Ascending aorta (tissue), 2 donors: Measurements from ENCODE around the gene CIT. TPM values are rescaled to one million over a fixed set of nuclear protein-coding genes. Genes with fewer than 3 reads are reported as not detected.
"Not testable (repeated sequence)": the region's sequence is repeated elsewhere in the genome, so short reads cannot be mapped to it uniquely, and the experiment has no call there.

Experiments
- DNase-seq, 2 donors: peaks; one replicate each; pipeline ENCODE4 v3.0.0-alpha.2; 2019; ENCODE audit warnings: low spot score in 2 of 2
- H3K27ac ChIP-seq, 2 donors: fragments of 200-600 bp; sonication (generic); one replicate each; pipeline ENCODE4 v1.5.1; 2016 to 2017; ENCODE audit warnings: mild to moderate bottlenecking in 1 of 2
- H3K27me3 ChIP-seq: fragments of 200-600 bp; sonication (generic); one replicate; pipeline ENCODE4 v1.5.1; 2017
- H3K36me3 ChIP-seq, 2 donors: fragments of 200-600 bp; sonication (generic); one replicate each; pipeline ENCODE4 v1.5.1; 2016
- H3K4me1 ChIP-seq, 2 donors: fragments of 200-600 bp; sonication (generic); one replicate each; pipeline ENCODE4 v1.5.1; 2016 to 2017; ENCODE audit warnings: mild to moderate bottlenecking in 1 of 2
- H3K4me3 ChIP-seq, 2 donors: fragments of 200-600 bp; sonication (generic); one replicate each; pipeline ENCODE4 v1.5.1; 2016 to 2017; ENCODE audit warnings: mild to moderate bottlenecking in 1 of 2
- H3K9me3 ChIP-seq, 2 donors: fragments of 200-600 bp; sonication (generic); one replicate each; pipeline ENCODE4 v1.5.1; 2016
- intact Hi-C: fragments of 100-400 bp; cut with DNase I; formaldehyde crosslinking; loops from one replicate; pipeline ENCODE4 v1.15.1; 2023
- total RNA-seq: library from RNA; depleted of rRNA; stranded (reverse); fragments of >200 nt; gene quantifications from one replicate; pipeline ENCODE4 v1.1.0, GENCODE V29; 2016
- TF ChIP-seq, protein P1 (sequence below), 3 experiments: fragments of 200-600 bp in 2 of 3; fragments of 450-650 bp in 1 of 3; sonication (generic) in 2 of 3; IDR thresholded peaks; one replicate each; pipeline ENCODE4 v1.5.1; 2016 to 2019; ENCODE audit warnings: antibody characterized with exemption in 3 of 3, mild to moderate bottlenecking in 1 of 3, moderate library complexity in 1 of 3

CIT gene
- total RNA-seq, 1 donor from 2014 or later: 1.2 TPM

DNA sequence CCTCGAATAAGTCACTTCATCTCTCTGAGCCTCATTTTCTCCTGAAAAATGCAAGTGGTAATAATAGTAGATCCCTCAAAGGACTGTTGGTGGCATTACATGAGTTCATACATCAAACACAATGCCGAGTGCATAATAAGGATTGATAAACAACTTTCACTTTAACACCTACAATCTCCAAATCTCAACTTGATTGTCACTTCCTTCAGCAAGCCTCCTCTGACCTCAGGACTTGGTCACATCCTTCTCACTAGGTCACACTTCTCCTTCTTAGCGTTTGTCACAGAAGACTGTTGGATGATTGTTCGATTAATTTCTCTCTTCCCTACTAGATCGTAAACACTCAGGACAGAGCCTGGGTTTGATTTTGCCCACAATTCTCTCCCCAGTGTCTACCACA is 217.0 kb downstream of the CIT start:
- Histone ChIP-seq H3K27ac (no peak overlapping the region), H3K4me3 (no peak overlapping the region), H3K27me3 (no peaks in the 10 kb centered on the region), H3K9me3 (no peaks in the 10 kb centered on the region), H3K36me3 (no peaks in the 10 kb centered on the region), H3K4me1 (no peaks in the 10 kb centered on the region)
- intact Hi-C loops: loop anchor here (10.0 kb wide), 1 partner anchor 1645 kb away; the partner anchor contains the start of gene RFC5
- DNase-seq: no peak
- TF ChIP-seq, protein P1, sequence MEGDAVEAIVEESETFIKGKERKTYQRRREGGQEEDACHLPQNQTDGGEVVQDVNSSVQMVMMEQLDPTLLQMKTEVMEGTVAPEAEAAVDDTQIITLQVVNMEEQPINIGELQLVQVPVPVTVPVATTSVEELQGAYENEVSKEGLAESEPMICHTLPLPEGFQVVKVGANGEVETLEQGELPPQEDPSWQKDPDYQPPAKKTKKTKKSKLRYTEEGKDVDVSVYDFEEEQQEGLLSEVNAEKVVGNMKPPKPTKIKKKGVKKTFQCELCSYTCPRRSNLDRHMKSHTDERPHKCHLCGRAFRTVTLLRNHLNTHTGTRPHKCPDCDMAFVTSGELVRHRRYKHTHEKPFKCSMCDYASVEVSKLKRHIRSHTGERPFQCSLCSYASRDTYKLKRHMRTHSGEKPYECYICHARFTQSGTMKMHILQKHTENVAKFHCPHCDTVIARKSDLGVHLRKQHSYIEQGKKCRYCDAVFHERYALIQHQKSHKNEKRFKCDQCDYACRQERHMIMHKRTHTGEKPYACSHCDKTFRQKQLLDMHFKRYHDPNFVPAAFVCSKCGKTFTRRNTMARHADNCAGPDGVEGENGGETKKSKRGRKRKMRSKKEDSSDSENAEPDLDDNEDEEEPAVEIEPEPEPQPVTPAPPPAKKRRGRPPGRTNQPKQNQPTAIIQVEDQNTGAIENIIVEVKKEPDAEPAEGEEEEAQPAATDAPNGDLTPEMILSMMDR (IDR thresholded peaks at IDR 0.05): no peak

DNA sequence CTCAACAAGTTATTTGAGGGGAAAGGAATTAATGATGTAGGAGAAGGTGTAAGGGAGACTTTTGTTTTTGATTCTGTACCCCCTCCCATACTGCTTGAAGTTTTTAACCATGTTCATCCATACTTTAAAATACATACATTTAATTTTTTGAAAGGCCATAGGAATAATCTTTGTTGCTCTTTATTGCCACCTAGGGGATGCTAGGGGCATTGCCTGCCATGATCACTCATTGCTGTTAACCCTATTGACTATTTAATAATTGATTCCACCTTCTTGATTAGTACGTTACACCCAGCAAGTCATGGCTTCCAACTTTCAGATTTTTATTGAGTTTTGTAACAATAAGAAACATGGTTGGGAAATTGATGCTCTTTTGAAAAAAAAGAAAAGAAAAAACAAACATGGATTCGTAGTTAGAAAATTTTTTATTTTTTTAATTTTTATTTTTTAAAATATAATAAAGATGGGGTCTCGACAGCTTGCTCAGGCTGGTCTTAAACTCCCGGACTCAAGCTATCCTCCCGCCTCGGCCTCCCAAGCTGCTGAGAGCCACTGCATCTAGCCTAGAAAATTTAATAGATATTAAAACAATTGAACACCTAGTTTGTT is 217.7 kb downstream of the CIT start:
- TF ChIP-seq, protein P1 (IDR thresholded peaks at IDR 0.05): peak; percentile 19 to 80 (median 80)
- intact Hi-C loops: no loop called here
- Histone ChIP-seq H3K36me3 (no peaks in the 10 kb centered on the region), H3K4me3 (no peak overlapping the region), H3K27ac (no peak overlapping the region), H3K4me1 (no peaks in the 10 kb centered on the region), H3K9me3 (no peaks in the 10 kb centered on the region), H3K27me3 (no peaks in the 10 kb centered on the region)
- no peak for DNase-seq

DNA sequence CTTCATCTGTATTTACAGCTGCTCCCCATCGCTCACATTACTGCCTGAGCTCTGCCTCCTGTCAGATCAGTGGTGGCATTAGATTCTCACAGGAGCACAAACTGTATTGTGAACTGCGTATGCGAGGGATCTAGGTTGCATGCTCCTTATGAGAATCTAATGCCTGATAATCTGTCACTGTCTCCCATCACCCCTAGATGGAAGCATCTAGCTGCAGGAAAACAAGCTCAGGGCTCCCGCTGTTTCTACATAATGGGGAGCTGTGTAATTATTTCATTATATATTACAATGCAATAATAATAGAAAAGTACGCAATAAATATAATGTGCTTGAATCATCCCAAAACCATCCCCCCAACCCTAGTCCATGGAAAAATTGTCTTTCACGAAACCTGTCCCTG is 219.0 kb downstream of the CIT start:
- H3K4me1 ChIP-seq, H3K27ac ChIP-seq, H3K4me3 ChIP-seq, intact Hi-C loops, DNase-seq, H3K27me3 ChIP-seq, H3K36me3 ChIP-seq: not testable (repeated sequence)
- peaks cover 0 to 11% of the 10 kb centered on the region in 2 donors for H3K9me3 ChIP-seq

DNA sequence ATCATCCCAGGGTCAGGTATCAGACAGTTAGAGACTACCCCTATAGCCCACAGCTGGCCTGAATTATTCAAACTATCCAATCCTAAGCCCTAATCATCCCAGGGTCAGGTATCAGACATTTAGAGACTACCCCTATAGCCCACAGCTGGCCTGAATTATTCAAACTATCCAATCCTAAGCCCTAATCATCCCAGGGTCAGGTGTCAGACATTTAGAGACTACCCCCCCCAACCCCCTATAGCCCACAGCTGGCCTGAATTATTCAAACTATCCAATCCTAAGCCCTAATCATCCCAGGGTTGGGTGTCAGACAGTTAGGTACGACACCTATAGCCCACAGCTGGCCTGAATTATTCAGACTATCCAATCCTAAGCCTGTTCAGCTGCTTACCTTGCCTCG is 220.1 kb downstream of the CIT start:
- DNase-seq, H3K27me3 ChIP-seq, H3K36me3 ChIP-seq, H3K4me1 ChIP-seq, intact Hi-C loops, H3K27ac ChIP-seq, H3K4me3 ChIP-seq: not testable (repeated sequence)
- H3K9me3 ChIP-seq: peaks cover 0 to 19% of the 10 kb centered on the region in 2 donors

DNA sequence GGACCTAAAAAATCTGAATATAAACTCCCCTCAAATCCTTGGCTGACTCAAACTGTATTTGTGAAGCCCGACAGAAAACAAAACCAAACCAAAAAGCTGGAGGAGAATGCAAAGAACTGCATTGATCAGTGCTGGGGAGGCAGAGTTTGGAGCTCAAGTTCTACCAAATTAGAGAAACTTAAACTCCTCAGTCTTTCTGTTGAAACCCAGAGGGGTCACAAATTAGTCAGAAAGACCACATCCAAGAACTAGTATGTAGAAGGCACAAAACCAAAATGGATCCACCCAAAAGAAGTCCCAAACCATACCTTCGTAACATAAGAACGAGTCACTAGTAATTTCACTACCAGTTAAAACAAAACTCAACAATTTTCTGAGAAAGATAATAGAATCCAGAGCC is 224.5 kb downstream of the CIT start:
- Histone ChIP-seq H3K36me3 (no peaks in the 10 kb centered on the region), H3K27ac (no peak overlapping the region), H3K4me1 (no peaks in the 10 kb centered on the region), H3K9me3 (peaks cover 0 to 19% of the 10 kb centered on the region in 2 donors), H3K4me3 (no peak overlapping the region), H3K27me3 (no peaks in the 10 kb centered on the region)
- no peak for DNase-seq
- TF ChIP-seq, protein P1 (IDR thresholded peaks at IDR 0.05): no peak
- intact Hi-C loops: no loop called here

DNA sequence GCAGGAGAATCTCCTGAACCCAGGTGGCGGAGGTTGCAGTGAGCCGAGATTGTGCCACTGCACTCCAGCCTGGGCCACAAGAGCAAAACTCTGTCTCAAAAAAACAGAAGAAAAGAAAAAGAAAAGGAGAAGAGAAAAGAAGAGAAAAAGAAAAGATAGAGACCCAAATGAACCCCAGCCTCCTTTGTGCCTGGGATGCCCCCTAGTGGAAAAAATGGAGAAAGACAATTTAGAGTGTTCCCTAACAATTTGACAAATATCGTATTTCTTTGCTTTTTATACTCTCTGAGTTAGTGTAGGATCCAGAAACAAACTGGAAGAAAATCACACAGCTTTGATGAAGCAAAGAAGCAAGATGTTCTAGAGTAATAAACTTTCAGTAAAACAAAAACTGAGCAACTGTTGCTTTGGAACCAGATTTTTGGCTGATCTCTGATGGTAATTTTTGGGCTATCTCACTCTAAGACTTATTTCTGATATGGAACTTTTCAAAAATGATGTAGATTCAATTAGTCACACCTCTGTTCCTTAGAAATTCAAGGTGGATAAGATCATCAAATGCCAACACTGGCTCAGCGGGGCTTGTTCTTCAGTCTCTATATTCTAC is 227.8 kb downstream of the CIT start:
- DNase-seq: no peak
- no peaks in the 10 kb centered on the region for H3K27me3 ChIP-seq
- H3K4me1 ChIP-seq: no peaks in the 10 kb centered on the region
- H3K36me3 ChIP-seq: no peaks in the 10 kb centered on the region
- intact Hi-C loops: no loop called here
- H3K9me3 ChIP-seq: peaks cover 0 to 19% of the 10 kb centered on the region in 2 donors
- H3K4me3 ChIP-seq: no peak overlapping the region
- no peak overlapping the region for H3K27ac ChIP-seq
- TF ChIP-seq, protein P1 (IDR thresholded peaks at IDR 0.05): peak in 2 of 3 experiments; percentile 18 to 33
